Activated CD4-positive, alpha-beta T cell treated with anti-CD3 and anti-CD28 coated beads, Interleukin-2, amount 10 ng/mL, durations not matched to agents 24 days and 14 days (primary cell): ENCODE measurements around the gene EMX1. TPM values are rescaled to one million over a fixed set of nuclear protein-coding genes. Genes with fewer than 3 reads are reported as not detected.
"Not testable (repeated sequence)": the region's sequence is repeated elsewhere in the genome, so short reads cannot be mapped to it uniquely, and the experiment has no call there.

Experiments used
- DNase-seq: peaks from one replicate; pipeline ENCODE4 v3.0.0; 2022
- H3K27ac Mint-ChIP-seq: one replicate; pipeline ENCODE4 v1.8.0; 2022; ENCODE audit warnings: mild to moderate bottlenecking, mixed read lengths
- H3K27me3 Mint-ChIP-seq: one replicate; pipeline ENCODE4 v1.8.0; 2022; ENCODE audit warnings: mixed read lengths
- H3K36me3 Mint-ChIP-seq: one replicate; pipeline ENCODE4 v1.8.0; 2022; ENCODE audit warnings: low read depth, mild to moderate bottlenecking, mixed read lengths
- H3K4me1 Mint-ChIP-seq: one replicate; pipeline ENCODE4 v1.8.0; 2021; ENCODE audit warnings: mixed read lengths
- H3K4me3 Mint-ChIP-seq: one replicate; pipeline ENCODE4 v1.8.0; 2022; ENCODE audit warnings: mild to moderate bottlenecking, moderate library complexity, mixed read lengths
- H3K9me3 Mint-ChIP-seq: one replicate; pipeline ENCODE4 v1.8.0; 2021; ENCODE audit warnings: mixed read lengths
- intact Hi-C: fragments of 100-400 bp; cut with micrococcal nuclease; formaldehyde crosslinking; loops from one replicate; pipeline ENCODE4 v1.15.1; 2023
- total RNA-seq: library from RNA; stranded (reverse); gene quantifications from 2 replicates; pipeline ENCODE4 v1.2.3, GENCODE V29; 2022

EMX1 gene
- total RNA-seq, 1 donor from 2014 or later, result not detected

- peak; percentile 82 for DNase-seq
- H3K4me3 Mint-ChIP-seq, result no peak overlapping the region
- peaks cover 26% of the 10 kb centered on the region for H3K27me3 Mint-ChIP-seq
- no peaks in the 10 kb centered on the region for H3K9me3 Mint-ChIP-seq
- no peaks in the 10 kb centered on the region for H3K36me3 Mint-ChIP-seq
- H3K4me1 Mint-ChIP-seq, result no peaks in the 10 kb centered on the region
- no peak overlapping the region for H3K27ac Mint-ChIP-seq
- intact Hi-C loops, result loop anchor here (2.0 to 5.0 kb wide), 2 partner anchors 177 to 269 kb away; partner anchors contain the start of gene SFXN5
These were observed 23.6 kb upstream of the EMX1 start for GRCh38 chr2:72893594-72894319.

- H3K9me3 Mint-ChIP-seq, result no peaks in the 10 kb centered on the region
- intact Hi-C loops, result loop anchor here (5.0 kb wide), 1 partner anchor 268 kb away; no protein-coding TSS in a partner anchor
- DNase-seq, result no peak
- peaks cover 26% of the 10 kb centered on the region for H3K27me3 Mint-ChIP-seq
- H3K4me3 Mint-ChIP-seq, result no peak overlapping the region
- H3K4me1 Mint-ChIP-seq, result no peaks in the 10 kb centered on the region
- no peaks in the 10 kb centered on the region for H3K36me3 Mint-ChIP-seq
- no peak overlapping the region for H3K27ac Mint-ChIP-seq
These were observed 22.8 kb upstream of the EMX1 start for GRCh38 chr2:72894514-72894913.

- peak; percentile 55 for DNase-seq
- Mint-ChIP-seq H3K27ac (no peak overlapping the region), H3K9me3 (no peaks in the 10 kb centered on the region), H3K4me3 (no peak overlapping the region), H3K36me3 (no peaks in the 10 kb centered on the region), H3K4me1 (no peaks in the 10 kb centered on the region), H3K27me3 (peaks cover 23% of the 10 kb centered on the region)
- intact Hi-C loops, result no loop called here
These were observed 22.2 kb upstream of the EMX1 start for GRCh38 chr2:72895154-72895553.

- Mint-ChIP-seq H3K9me3 (no peaks in the 10 kb centered on the region), H3K36me3 (no peaks in the 10 kb centered on the region), H3K27ac (no peak overlapping the region), H3K27me3 (peaks cover 28% of the 10 kb centered on the region), H3K4me1 (no peaks in the 10 kb centered on the region), H3K4me3 (no peak overlapping the region)
- intact Hi-C loops, result no loop called here
- peak; percentile 53 for DNase-seq
These were observed 21.5 kb upstream of the EMX1 start for GRCh38 chr2:72895759-72896281.

- Mint-ChIP-seq H3K4me1 (no peaks in the 10 kb centered on the region), H3K9me3 (no peaks in the 10 kb centered on the region), H3K36me3 (no peaks in the 10 kb centered on the region), H3K4me3 (no peak overlapping the region), H3K27me3 (peaks cover 33% of the 10 kb centered on the region), H3K27ac (no peak overlapping the region)
- no peak for DNase-seq
- intact Hi-C loops, result no loop called here
These were observed 20.9 kb upstream of the EMX1 start for GRCh38 chr2:72896446-72896845.

GRCh38 chr2:72897785-72898584 is 19.3 kb upstream of the EMX1 start:
- H3K9me3 Mint-ChIP-seq, result no peaks in the 10 kb centered on the region
- no peak overlapping the region for H3K4me3 Mint-ChIP-seq
- no peaks in the 10 kb centered on the region for H3K4me1 Mint-ChIP-seq
- H3K27ac Mint-ChIP-seq, result no peak overlapping the region
- no peaks in the 10 kb centered on the region for H3K36me3 Mint-ChIP-seq
- DNase-seq, result peak; percentile 49
- H3K27me3 Mint-ChIP-seq, result peaks cover 42% of the 10 kb centered on the region
- intact Hi-C loops, result no loop called here

- no peaks in the 10 kb centered on the region for H3K4me1 Mint-ChIP-seq
These were observed 18.8 kb upstream of the EMX1 start for GRCh38 chr2:72898585-72898906.

GRCh38 chr2:72900191-72900825 is 17.0 kb upstream of the EMX1 start:
- intact Hi-C loops, result no loop called here
- Mint-ChIP-seq H3K9me3 (no peaks in the 10 kb centered on the region), H3K27ac (no peak overlapping the region), H3K4me1 (no peaks in the 10 kb centered on the region), H3K36me3 (no peaks in the 10 kb centered on the region), H3K4me3 (no peak overlapping the region), H3K27me3 (peaks cover 55% of the 10 kb centered on the region)
- DNase-seq, result peak; percentile 37

More at GRCh38 chr2:72898585-72898906, 18.8 kb upstream of the EMX1 start:
- DNase-seq, result peak; percentile 53
- Mint-ChIP-seq H3K9me3 (no peaks in the 10 kb centered on the region), H3K27ac (no peak overlapping the region), H3K4me3 (no peak overlapping the region), H3K36me3 (no peaks in the 10 kb centered on the region), H3K27me3 (peaks cover 45% of the 10 kb centered on the region)
- intact Hi-C loops, result no loop called here

GRCh38 chr2:72901426-72901825 is 15.9 kb upstream of the EMX1 start:
- H3K27me3 Mint-ChIP-seq, result peaks cover 53% of the 10 kb centered on the region
- intact Hi-C loops, result no loop called here

GRCh38 chr2:72907369-72907768 is 9.9 kb upstream of the EMX1 start:
- intact Hi-C loops, H3K4me3 Mint-ChIP-seq, H3K4me1 Mint-ChIP-seq, H3K9me3 Mint-ChIP-seq, H3K27ac Mint-ChIP-seq, H3K36me3 Mint-ChIP-seq, DNase-seq: not testable (repeated sequence)
- H3K27me3 Mint-ChIP-seq, result peaks cover 65% of the 10 kb centered on the region

More at GRCh38 chr2:72901426-72901825, 15.9 kb upstream of the EMX1 start:
- no peak overlapping the region for H3K4me3 Mint-ChIP-seq
- no peaks in the 10 kb centered on the region for H3K4me1 Mint-ChIP-seq
- no peak for DNase-seq
- H3K36me3 Mint-ChIP-seq, result no peaks in the 10 kb centered on the region
- H3K9me3 Mint-ChIP-seq, result no peaks in the 10 kb centered on the region
- H3K27ac Mint-ChIP-seq, result no peak overlapping the region

- peaks cover 64% of the 10 kb centered on the region for H3K27me3 Mint-ChIP-seq
- intact Hi-C loops, result no loop called here
- H3K9me3 Mint-ChIP-seq, result no peaks in the 10 kb centered on the region
- no peaks in the 10 kb centered on the region for H3K36me3 Mint-ChIP-seq
- H3K4me3 Mint-ChIP-seq, result no peak overlapping the region
- DNase-seq, result no peak
- H3K27ac Mint-ChIP-seq, result no peak overlapping the region
- H3K4me1 Mint-ChIP-seq, result no peaks in the 10 kb centered on the region
These were observed 8.6 kb upstream of the EMX1 start for GRCh38 chr2:72908741-72909140.

GRCh38 chr2:72911256-72911655 is 6.1 kb upstream of the EMX1 start:
- H3K27ac Mint-ChIP-seq, result no peak overlapping the region
- H3K4me3 Mint-ChIP-seq, result no peak overlapping the region
- H3K4me1 Mint-ChIP-seq, result peaks cover 3% of the 10 kb centered on the region
- H3K27me3 Mint-ChIP-seq, result peaks cover 68% of the 10 kb centered on the region
- no peaks in the 10 kb centered on the region for H3K9me3 Mint-ChIP-seq
- intact Hi-C loops, result no loop called here
- no peaks in the 10 kb centered on the region for H3K36me3 Mint-ChIP-seq
- no peak for DNase-seq

GRCh38 chr2:72913486-72914205 is 3.7 kb upstream of the EMX1 start:
- DNase-seq, result no peak
- Mint-ChIP-seq H3K4me1 (peaks cover 10% of the 10 kb centered on the region), H3K36me3 (no peaks in the 10 kb centered on the region), H3K27me3 (peaks cover 70% of the 10 kb centered on the region), H3K4me3 (no peak overlapping the region), H3K27ac (no peak overlapping the region), H3K9me3 (no peaks in the 10 kb centered on the region)
- intact Hi-C loops, result no loop called here
